BJ (cell line): ENCODE data around the gene PPP1R3E. TPM values are rescaled to one million over a fixed set of nuclear protein-coding genes. Genes with fewer than 3 reads are reported as not detected.

ENCODE experiments used
- CTCF ChIA-PET: fragments of 350-600 bp; formaldehyde crosslinking; extraction: SDS; loops from one replicate; lab custom pipeline; 2021; ENCODE audit warnings: antibody characterized with exemption, inconsistent platforms; lab: Yijun Ruan, JAX
- POLR2A ChIA-PET: fragments of 300-600 bp; sonication (Branson Sonifier 250); formaldehyde crosslinking; extraction: SDS; loops from one replicate; lab custom pipeline; 2021; ENCODE audit warnings: antibody characterized with exemption; lab: Charles Lee
- DNase-seq: peaks from one replicate; pipeline ENCODE4 v3.0.0-alpha.2; 2011; ENCODE audit warnings: low read depth
- H3K27me3 ChIP-seq: 2 replicates; pipeline ENCODE4 v1.6.0; 2011; ENCODE audit warnings: low read length; ENCODE audit not compliant: control insufficient read depth, insufficient read depth
- H3K36me3 ChIP-seq: 2 replicates; pipeline ENCODE4 v1.5.1; 2011; ENCODE audit warnings: low read length; ENCODE audit not compliant: control insufficient read depth, insufficient read depth
- H3K4me3 ChIP-seq: 2 replicates; pipeline ENCODE4 v1.5.1; 2011; ENCODE audit warnings: low read depth, mild to moderate bottlenecking, control low read depth, low read length
- polyA plus RNA-seq: library from polyadenylated mRNA; depleted of rRNA; stranded (reverse); fragments of >200 nt; gene quantifications from 2 replicates; pipeline ENCODE4 v1.2.3, GENCODE V29; 2011; rRNA removed
- small RNA-seq: library from RNA; depleted of rRNA; stranded (forward); fragments of <200 nt; gene quantifications from one replicate; pipeline ENCODE3, GENCODE V24; 2012; ENCODE audit warnings: low replicate concordance, low read depth; ENCODE audit not compliant: insufficient read length
- TF ChIP-seq, protein P1 (sequence below): IDR thresholded peaks from 2 replicates; pipeline ENCODE4 v1.5.1; 2011; ENCODE audit warnings: low read depth, mild to moderate bottlenecking, control low read depth, inconsistent platforms, low read length, moderate library complexity; ENCODE audit not compliant: insufficient read depth

PPP1R3E gene
- polyA plus RNA-seq, 1 experiment = 2.8 TPM

GRCh38 chr14:23252420-23253333 is 50.0 kb downstream of the PPP1R3E start:
- Histone ChIP-seq H3K4me3 (no peak overlapping the region), H3K27me3 (peaks cover 5% of the 10 kb centered on the region), H3K36me3 (no peaks in the 10 kb centered on the region)
- CTCF ChIA-PET = no interaction called here
- DNase-seq = no peak
- TF ChIP-seq, protein P1, sequence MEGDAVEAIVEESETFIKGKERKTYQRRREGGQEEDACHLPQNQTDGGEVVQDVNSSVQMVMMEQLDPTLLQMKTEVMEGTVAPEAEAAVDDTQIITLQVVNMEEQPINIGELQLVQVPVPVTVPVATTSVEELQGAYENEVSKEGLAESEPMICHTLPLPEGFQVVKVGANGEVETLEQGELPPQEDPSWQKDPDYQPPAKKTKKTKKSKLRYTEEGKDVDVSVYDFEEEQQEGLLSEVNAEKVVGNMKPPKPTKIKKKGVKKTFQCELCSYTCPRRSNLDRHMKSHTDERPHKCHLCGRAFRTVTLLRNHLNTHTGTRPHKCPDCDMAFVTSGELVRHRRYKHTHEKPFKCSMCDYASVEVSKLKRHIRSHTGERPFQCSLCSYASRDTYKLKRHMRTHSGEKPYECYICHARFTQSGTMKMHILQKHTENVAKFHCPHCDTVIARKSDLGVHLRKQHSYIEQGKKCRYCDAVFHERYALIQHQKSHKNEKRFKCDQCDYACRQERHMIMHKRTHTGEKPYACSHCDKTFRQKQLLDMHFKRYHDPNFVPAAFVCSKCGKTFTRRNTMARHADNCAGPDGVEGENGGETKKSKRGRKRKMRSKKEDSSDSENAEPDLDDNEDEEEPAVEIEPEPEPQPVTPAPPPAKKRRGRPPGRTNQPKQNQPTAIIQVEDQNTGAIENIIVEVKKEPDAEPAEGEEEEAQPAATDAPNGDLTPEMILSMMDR = no peak
- POLR2A ChIA-PET = no interaction called here

DNA sequence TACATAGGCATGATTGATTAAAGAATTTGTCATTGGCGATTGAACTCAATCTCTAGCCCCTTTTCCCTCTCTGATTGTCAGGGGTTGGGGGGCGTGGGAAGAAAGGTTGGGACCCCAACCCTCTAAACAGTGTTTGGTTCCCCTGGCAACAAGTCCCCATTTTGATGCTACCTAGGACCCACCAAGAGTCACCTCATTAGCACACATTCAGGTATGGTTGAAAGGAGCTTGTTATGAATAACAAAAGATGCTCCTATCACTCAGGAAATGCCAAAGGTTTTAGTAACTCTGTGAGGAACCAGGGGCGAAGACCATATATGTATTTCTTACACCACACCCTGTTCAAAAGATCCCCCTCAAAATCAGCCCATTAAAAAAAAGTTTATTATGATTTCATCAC is 50.7 kb downstream of the PPP1R3E start:
- no peak overlapping the region for H3K4me3 ChIP-seq
- no peak for DNase-seq
- TF ChIP-seq, protein P1 = no peak
- ChIA-PET POLR2A (no interaction called here), CTCF (no interaction called here)
- no peaks in the 10 kb centered on the region for H3K36me3 ChIP-seq
- peaks cover 5% of the 10 kb centered on the region for H3K27me3 ChIP-seq

- Histone ChIP-seq H3K36me3 (no peaks in the 10 kb centered on the region), H3K4me3 (no peak overlapping the region), H3K27me3 (peaks cover 4% of the 10 kb centered on the region)
- TF ChIP-seq, protein P1 = no peak
- no peak for DNase-seq
- ChIA-PET CTCF (interaction anchor here (1.6 kb wide), 1 partner anchor 8 kb away, joined by 7 read pairs; no protein-coding TSS in a partner anchor), POLR2A (no interaction called here)
Measured at GRCh38 chr14:23249824-23250223, 52.8 kb downstream of the PPP1R3E start.

DNA sequence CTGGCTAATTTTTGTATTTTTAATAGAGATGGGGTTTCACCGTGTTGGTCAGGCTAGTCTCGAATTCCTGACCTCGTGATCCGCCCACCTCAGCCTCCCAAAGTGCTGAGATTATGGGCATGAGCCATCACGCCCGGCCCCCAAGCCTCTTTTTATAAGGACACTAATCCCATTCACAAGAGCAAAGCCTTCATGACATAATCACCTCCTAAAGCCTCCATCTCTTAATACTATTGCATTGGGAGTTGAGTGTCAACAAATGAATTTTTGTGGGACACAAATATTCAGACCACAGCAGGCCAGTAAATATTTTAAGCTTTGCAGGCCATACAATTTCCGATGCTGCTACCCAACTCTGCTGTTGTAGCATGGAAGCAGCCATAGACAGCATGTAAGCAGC is 54.1 kb downstream of the PPP1R3E start:
- TF ChIP-seq, protein P1 = no peak
- Histone ChIP-seq H3K36me3 (no peaks in the 10 kb centered on the region), H3K4me3 (no peak overlapping the region), H3K27me3 (peaks cover 4% of the 10 kb centered on the region)
- peak; percentile 5 for DNase-seq
- ChIA-PET POLR2A (no interaction called here), CTCF (interaction anchor here (0.8 to 1.6 kb wide), 3 partner anchors 9 to 128 kb away, joined by 3 to 7 read pairs (median 4); no protein-coding TSS in a partner anchor)

Small RNAs within 50 kb of the gene (small RNA-seq; reads per million reads assigned to genes)
- gene RNU6-1046P = not detected

Other genes starting within 250 kb of the PPP1R3E start
- gene CDH24, start 245.3 kb downstream of the PPP1R3E start, polyA plus RNA-seq = 9.0 and 14.8 TPM in 2 replicates
- 120 and 123 TPM in 2 replicates for gene ACIN1, start 207.7 kb downstream of the PPP1R3E start, polyA plus RNA-seq
- 104 and 112 TPM in 2 replicates for gene C14orf119, start 207.4 kb downstream of the PPP1R3E start, polyA plus RNA-seq
- 0.05 and 0.07 TPM in 2 replicates for gene CIROP, start 197.9 kb downstream of the PPP1R3E start, polyA plus RNA-seq
- not detected in 2 replicates for gene CEBPE, start 183.6 kb downstream of the PPP1R3E start, polyA plus RNA-seq
- gene SLC7A8, start 119.2 kb downstream of the PPP1R3E start, polyA plus RNA-seq = 2.8 and 4.6 TPM in 2 replicates
- gene RNF212B, start 64.9 kb downstream of the PPP1R3E start, polyA plus RNA-seq = not detected in 2 replicates
- 11.9 and 16.0 TPM in 2 replicates for gene HOMEZ, start 16.7 kb downstream of the PPP1R3E start, polyA plus RNA-seq
- 26.5 and 27.9 TPM in 2 replicates for gene BCL2L2, start 4.0 kb upstream of the PPP1R3E start, polyA plus RNA-seq
- 119 and 143 TPM in 2 replicates for gene PABPN1, start 18.6 kb upstream of the PPP1R3E start, polyA plus RNA-seq
- gene SLC22A17, start 50.0 kb upstream of the PPP1R3E start, polyA plus RNA-seq = 9.0 and 14.0 TPM in 2 replicates
- gene EFS, start 62.3 kb upstream of the PPP1R3E start, polyA plus RNA-seq = 1.5 and 2.7 TPM in 2 replicates
- gene IL25, start 70.0 kb upstream of the PPP1R3E start, polyA plus RNA-seq = not detected in 2 replicates
- gene CMTM5, start 74.2 kb upstream of the PPP1R3E start, polyA plus RNA-seq = not detected in 2 replicates
- gene MYH6, start 105.4 kb upstream of the PPP1R3E start, polyA plus RNA-seq = not detected in 2 replicates
- not detected in 2 replicates for gene MYH7, start 132.8 kb upstream of the PPP1R3E start, polyA plus RNA-seq
- 34.5 and 51.3 TPM in 2 replicates for gene NGDN, start 166.8 kb upstream of the PPP1R3E start, polyA plus RNA-seq
- gene ZFHX2, start 248.9 kb upstream of the PPP1R3E start, polyA plus RNA-seq = 0.28 and 0.32 TPM in 2 replicates